Measurements from ENCODE around the gene IGFLR1. TPM values are rescaled to one million over a fixed set of nuclear protein-coding genes. Genes with fewer than 3 reads are reported as not detected.

IGFLR1 gene
- 0.46 TPM for total RNA-seq

GRCh38 chr19:35742121-35742724, at the start of gene IGFLR1:
TSS of gene IGFLR1 (minus strand) at chr19:35742452. CDS start at chr19:35741180, 1,272 bp downstream.

GRCh38 chr19:35775298-35776101, 33.2 kb upstream of the IGFLR1 start, which contains the start of gene ARHGAP33:
TSS of gene ARHGAP33 (plus strand) at chr19:35775564. CDS start at chr19:35775659, 95 bp downstream.

GRCh38 chr19:35757749-35758608, 15.7 kb upstream of the IGFLR1 start, which contains the start of gene PROSER3:
TSS of gene PROSER3 (plus strand) at chr19:35758176. CDS start at chr19:35758216, 40 bp downstream.

GRCh38 chr19:35756377-35757230, 14.4 kb upstream of the IGFLR1 start, which contains the start of gene HSPB6:
TSS of gene HSPB6 (minus strand) at chr19:35757029. CDS start at chr19:35757008, 21 bp downstream.

GRCh38 chr19:35748106-35749020, 6.1 kb upstream of the IGFLR1 start, which contains the start of gene LIN37:
TSS of gene LIN37 (plus strand) at chr19:35748576. CDS start at chr19:35748725, 149 bp downstream.

GRCh38 chr19:35745328-35746086, 3.3 kb upstream of the IGFLR1 start, which contains the start of the genes PSENEN and U2AF1L4:
TSS of gene PSENEN (plus strand) at chr19:35745651. CDS start at chr19:35745931, 280 bp downstream.
TSS of gene U2AF1L4 (minus strand) at chr19:35745418. CDS start at chr19:35745391, 27 bp downstream.

GRCh38 chr19:35717665-35718344, 24.4 kb downstream of the IGFLR1 start, which contains the start of gene KMT2B:
TSS of gene KMT2B (plus strand) at chr19:35718003. CDS start at chr19:35718019, 16 bp downstream.

GRCh38 chr19:35704218-35704617, 38.0 kb downstream of the IGFLR1 start, which contains the start of gene ZBTB32:
TSS of gene ZBTB32 (plus strand) at chr19:35704558. CDS start at chr19:35714627, 10,069 bp downstream.

Other genes starting within 250 kb of the IGFLR1 start
- gene DMKN, start 228.8 kb downstream of the IGFLR1 start, total RNA-seq = 15.5 TPM
- gene SBSN, start 214.1 kb downstream of the IGFLR1 start, total RNA-seq = not detected
- gene GAPDHS, start 209.0 kb downstream of the IGFLR1 start, total RNA-seq = not detected
- 61.1 TPM for gene TMEM147, start 196.8 kb downstream of the IGFLR1 start, total RNA-seq
- not detected for gene ATP4A, start 178.8 kb downstream of the IGFLR1 start, total RNA-seq
- gene PMIS2, start 156.3 kb downstream of the IGFLR1 start, total RNA-seq = not detected
- 6.0 TPM for gene HAUS5, start 129.7 kb downstream of the IGFLR1 start, total RNA-seq
- 18.2 TPM for gene RBM42, start 113.4 kb downstream of the IGFLR1 start, total RNA-seq
- gene ETV2, start 100.7 kb downstream of the IGFLR1 start, total RNA-seq = 0.46 TPM
- 199 TPM for gene COX6B1, start 94.1 kb downstream of the IGFLR1 start, total RNA-seq
- not detected for gene UPK1A, start 75.9 kb downstream of the IGFLR1 start, total RNA-seq
- not detected for gene ZBTB32, start 37.9 kb downstream of the IGFLR1 start, total RNA-seq
- gene KMT2B, start 24.4 kb downstream of the IGFLR1 start, total RNA-seq = 6.2 TPM
- 10.8 TPM for gene U2AF1L4, start 3.0 kb upstream of the IGFLR1 start, total RNA-seq
- gene PSENEN, start 3.2 kb upstream of the IGFLR1 start, total RNA-seq = 23.5 TPM
- gene LIN37, start 6.1 kb upstream of the IGFLR1 start, total RNA-seq = 12.0 TPM
- 0.23 TPM for gene HSPB6, start 14.6 kb upstream of the IGFLR1 start, total RNA-seq
- gene PROSER3, start 15.7 kb upstream of the IGFLR1 start, total RNA-seq = 5.5 TPM
- gene ARHGAP33, start 33.1 kb upstream of the IGFLR1 start, total RNA-seq = 68.0 TPM
- gene PRODH2, start 70.4 kb upstream of the IGFLR1 start, total RNA-seq = not detected
- gene NPHS1, start 110.1 kb upstream of the IGFLR1 start, total RNA-seq = 0.46 TPM
- 1.8 TPM for gene KIRREL2, start 114.5 kb upstream of the IGFLR1 start, total RNA-seq
- 328 TPM for gene APLP1, start 126.1 kb upstream of the IGFLR1 start, total RNA-seq
- 2.8 TPM for gene NFKBID, start 158.1 kb upstream of the IGFLR1 start, total RNA-seq
- 0.92 TPM for gene HCST, start 160.1 kb upstream of the IGFLR1 start, total RNA-seq
- 5.5 TPM for gene TYROBP, start 165.8 kb upstream of the IGFLR1 start, total RNA-seq
- 21.2 TPM for gene LRFN3, start 193.9 kb upstream of the IGFLR1 start, total RNA-seq